GM13977 (cell line): ENCODE measurements around the gene ANKRD27.

Experiments used
- DNase-seq: peaks from one replicate; pipeline ENCODE4 v3.0.0; 2012; ENCODE audit warnings: low spot score
- CTCF ChIP-seq: IDR thresholded peaks from 2 replicates; pipeline ENCODE4 v1.5.1; 2012; ENCODE audit warnings: mild to moderate bottlenecking, control low read depth; ENCODE audit not compliant: insufficient read depth; ENCODE audit errors: extremely low read depth, missing control alignments
- in situ Hi-C: fragments of 300-500 bp; cut with MboI; formaldehyde crosslinking; loops from one replicate; pipeline ENCODE4 v1.12.0; 2022; ENCODE audit warnings: low sequenced_read_pairs, low pct_unique_long_range_greater_than_20kb, mixed read lengths, inconsistent platforms; ENCODE audit not compliant: unreplicated experiment

The ANKRD27 gene

GRCh38 chr19:32619051-32619685 is 55.8 kb downstream of the ANKRD27 start:
- in situ Hi-C loops, result no loop called here
- TF ChIP-seq CTCF, result no peak
- DNase-seq, result no peak

- DNase-seq, result no peak
- TF ChIP-seq CTCF, result no peak
- in situ Hi-C loops, result no loop called here
These were observed 59.4 kb downstream of the ANKRD27 start for GRCh38 chr19:32615569-32615968.

GRCh38 chr19:32614916-32615315 is 60.1 kb downstream of the ANKRD27 start:
- no peak for TF ChIP-seq CTCF
- DNase-seq, result no peak

GRCh38 chr19:32613008-32613407 is 62.0 kb downstream of the ANKRD27 start:
- in situ Hi-C loops, result no loop called here
- no peak for DNase-seq
- TF ChIP-seq CTCF, result no peak

More at GRCh38 chr19:32614916-32615315, 60.1 kb downstream of the ANKRD27 start:
- in situ Hi-C loops, result no loop called here

GRCh38 chr19:32611161-32611560 is 63.8 kb downstream of the ANKRD27 start:
- DNase-seq, result no peak
- in situ Hi-C loops, result no loop called here
- no peak for TF ChIP-seq CTCF

GRCh38 chr19:32607479-32607878 is 67.5 kb downstream of the ANKRD27 start:
- no peak for DNase-seq
- in situ Hi-C loops, result no loop called here
- no peak for TF ChIP-seq CTCF
